Measurements from ENCODE around the gene PPBP. TPM values are rescaled to one million over a fixed set of nuclear protein-coding genes. Genes with fewer than 3 reads are reported as not detected.

The PPBP gene
- total and polyA plus RNA-seq, 4 donors = 0.67 to 55.0 (median 1.4) TPM

DNA sequence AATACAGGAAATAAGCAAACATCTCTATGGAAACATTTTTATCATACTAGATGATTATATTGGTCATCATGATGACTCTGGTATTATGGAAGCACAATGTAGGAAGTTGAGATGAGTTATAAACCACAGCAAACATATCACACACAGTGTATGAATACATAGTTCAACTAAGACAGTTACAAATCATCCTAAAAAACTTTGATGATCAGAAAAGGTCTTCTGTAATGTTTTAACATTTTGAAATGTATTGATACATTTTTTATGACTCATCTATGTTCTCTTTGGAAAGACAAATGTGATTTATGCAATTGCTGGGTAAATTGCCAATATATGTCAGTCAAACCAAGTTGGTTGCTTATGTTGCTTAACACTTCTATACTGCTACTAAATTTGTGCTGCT is 45.7 kb upstream of the PPBP start:
- Histone ChIP-seq H3K27ac (ENCODE audit: low read depth in 1 of 2, low read length in 2 of 2) (no peak overlapping the region), H3K4me3 (ENCODE audit: low read depth in 1 of 3, low read length in 3 of 3) (no peak overlapping the region), H3K9ac (ENCODE audit: low read depth in 1 of 2, low read length in 2 of 2) (no peak overlapping the region), H3K36me3 (ENCODE audit: control insufficient read depth in 4 of 4, insufficient read depth in 3 of 4, low read depth in 1 of 4, low read length in 3 of 4) (no peaks in the 10 kb centered on the region), H3K4me1 (ENCODE audit: control insufficient read depth in 4 of 4, insufficient read depth in 4 of 4, low read length in 3 of 4) (peaks cover 0 to 8% (median 3%) of the 10 kb centered on the region in 4 donors), H3K9me3 (ENCODE audit: control insufficient read depth in 4 of 4, low read length in 3 of 4) (no peaks in the 10 kb centered on the region), H3K27me3 (ENCODE audit: control insufficient read depth in 4 of 4, insufficient read depth in 4 of 4, low read length in 3 of 4) (no peaks in the 10 kb centered on the region)
- DNase-seq (ENCODE audit: low spot score) = no peak
- no peak for TF ChIP-seq SP1 (IDR thresholded peaks at IDR 0.05)
- TF ChIP-seq FOXA2 (IDR thresholded peaks at IDR 0.05) = no peak
- no peak for TF ChIP-seq RXRA (IDR thresholded peaks at IDR 0.05)
- TF ChIP-seq, protein P1, sequence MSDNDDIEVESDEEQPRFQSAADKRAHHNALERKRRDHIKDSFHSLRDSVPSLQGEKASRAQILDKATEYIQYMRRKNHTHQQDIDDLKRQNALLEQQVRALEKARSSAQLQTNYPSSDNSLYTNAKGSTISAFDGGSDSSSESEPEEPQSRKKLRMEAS (IDR thresholded peaks at IDR 0.05) = no peak
- no peak for TF ChIP-seq HNF4G (IDR thresholded peaks at IDR 0.05)

DNA sequence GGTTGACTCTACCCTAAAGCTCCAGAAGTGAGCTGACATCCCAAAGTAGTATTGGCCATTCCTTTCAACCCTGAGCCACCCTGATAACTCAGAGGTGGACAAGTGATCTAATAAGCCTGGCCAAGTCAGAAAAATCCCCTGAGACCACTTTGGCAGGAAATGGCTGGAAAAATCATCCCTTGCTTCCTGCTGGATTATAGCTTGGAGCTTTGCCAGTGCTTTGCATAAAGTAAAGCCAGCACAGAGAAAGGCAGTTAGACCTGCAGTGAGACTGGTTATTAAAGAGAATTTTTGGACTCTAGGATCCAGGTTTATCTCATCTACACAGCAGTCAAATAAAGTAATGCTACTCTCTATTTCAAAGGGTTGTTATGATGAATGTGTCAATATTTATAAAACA is 44.1 kb upstream of the PPBP start:
- no peak for DNase-seq (ENCODE audit: low spot score)
- Histone ChIP-seq H3K36me3 (ENCODE audit: control insufficient read depth in 4 of 4, insufficient read depth in 3 of 4, low read depth in 1 of 4, low read length in 3 of 4) (no peaks in the 10 kb centered on the region), H3K27ac (ENCODE audit: low read depth in 1 of 2, low read length in 2 of 2) (no peak overlapping the region), H3K4me1 (ENCODE audit: control insufficient read depth in 4 of 4, insufficient read depth in 4 of 4, low read length in 3 of 4) (no peaks in the 10 kb centered on the region), H3K27me3 (ENCODE audit: control insufficient read depth in 4 of 4, insufficient read depth in 4 of 4, low read length in 3 of 4) (no peaks in the 10 kb centered on the region), H3K4me3 (ENCODE audit: low read depth in 1 of 3, low read length in 3 of 3) (no peak overlapping the region), H3K9ac (ENCODE audit: low read depth in 1 of 2, low read length in 2 of 2) (no peak overlapping the region), H3K9me3 (ENCODE audit: control insufficient read depth in 4 of 4, low read length in 3 of 4) (no peaks in the 10 kb centered on the region)
- TF ChIP-seq RAD21 (IDR thresholded peaks at IDR 0.05) (no peak), JUND (IDR thresholded peaks at IDR 0.05) (no peak), GABPA (IDR thresholded peaks at IDR 0.05 in 1 of 2, conservative IDR thresholded peaks at IDR 0.05 in 1 of 2) (no peak), SP1 (IDR thresholded peaks at IDR 0.05) (no peak), YY1 (IDR thresholded peaks at IDR 0.05) (no peak), FOXA1 (IDR thresholded peaks at IDR 0.05) (no peak), HNF4A (conservative IDR thresholded peaks at IDR 0.05) (no peak), NR2F2 (IDR thresholded peaks at IDR 0.05) (no peak)
- TF ChIP-seq, protein P2, sequence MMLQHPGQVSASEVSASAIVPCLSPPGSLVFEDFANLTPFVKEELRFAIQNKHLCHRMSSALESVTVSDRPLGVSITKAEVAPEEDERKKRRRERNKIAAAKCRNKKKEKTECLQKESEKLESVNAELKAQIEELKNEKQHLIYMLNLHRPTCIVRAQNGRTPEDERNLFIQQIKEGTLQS (IDR thresholded peaks at IDR 0.05) = no peak
- TF ChIP-seq, protein P3, sequence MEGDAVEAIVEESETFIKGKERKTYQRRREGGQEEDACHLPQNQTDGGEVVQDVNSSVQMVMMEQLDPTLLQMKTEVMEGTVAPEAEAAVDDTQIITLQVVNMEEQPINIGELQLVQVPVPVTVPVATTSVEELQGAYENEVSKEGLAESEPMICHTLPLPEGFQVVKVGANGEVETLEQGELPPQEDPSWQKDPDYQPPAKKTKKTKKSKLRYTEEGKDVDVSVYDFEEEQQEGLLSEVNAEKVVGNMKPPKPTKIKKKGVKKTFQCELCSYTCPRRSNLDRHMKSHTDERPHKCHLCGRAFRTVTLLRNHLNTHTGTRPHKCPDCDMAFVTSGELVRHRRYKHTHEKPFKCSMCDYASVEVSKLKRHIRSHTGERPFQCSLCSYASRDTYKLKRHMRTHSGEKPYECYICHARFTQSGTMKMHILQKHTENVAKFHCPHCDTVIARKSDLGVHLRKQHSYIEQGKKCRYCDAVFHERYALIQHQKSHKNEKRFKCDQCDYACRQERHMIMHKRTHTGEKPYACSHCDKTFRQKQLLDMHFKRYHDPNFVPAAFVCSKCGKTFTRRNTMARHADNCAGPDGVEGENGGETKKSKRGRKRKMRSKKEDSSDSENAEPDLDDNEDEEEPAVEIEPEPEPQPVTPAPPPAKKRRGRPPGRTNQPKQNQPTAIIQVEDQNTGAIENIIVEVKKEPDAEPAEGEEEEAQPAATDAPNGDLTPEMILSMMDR (IDR thresholded peaks at IDR 0.05; ENCODE audit: low read depth, low read length, missing input control) = no peak
- TF ChIP-seq, protein P4, sequence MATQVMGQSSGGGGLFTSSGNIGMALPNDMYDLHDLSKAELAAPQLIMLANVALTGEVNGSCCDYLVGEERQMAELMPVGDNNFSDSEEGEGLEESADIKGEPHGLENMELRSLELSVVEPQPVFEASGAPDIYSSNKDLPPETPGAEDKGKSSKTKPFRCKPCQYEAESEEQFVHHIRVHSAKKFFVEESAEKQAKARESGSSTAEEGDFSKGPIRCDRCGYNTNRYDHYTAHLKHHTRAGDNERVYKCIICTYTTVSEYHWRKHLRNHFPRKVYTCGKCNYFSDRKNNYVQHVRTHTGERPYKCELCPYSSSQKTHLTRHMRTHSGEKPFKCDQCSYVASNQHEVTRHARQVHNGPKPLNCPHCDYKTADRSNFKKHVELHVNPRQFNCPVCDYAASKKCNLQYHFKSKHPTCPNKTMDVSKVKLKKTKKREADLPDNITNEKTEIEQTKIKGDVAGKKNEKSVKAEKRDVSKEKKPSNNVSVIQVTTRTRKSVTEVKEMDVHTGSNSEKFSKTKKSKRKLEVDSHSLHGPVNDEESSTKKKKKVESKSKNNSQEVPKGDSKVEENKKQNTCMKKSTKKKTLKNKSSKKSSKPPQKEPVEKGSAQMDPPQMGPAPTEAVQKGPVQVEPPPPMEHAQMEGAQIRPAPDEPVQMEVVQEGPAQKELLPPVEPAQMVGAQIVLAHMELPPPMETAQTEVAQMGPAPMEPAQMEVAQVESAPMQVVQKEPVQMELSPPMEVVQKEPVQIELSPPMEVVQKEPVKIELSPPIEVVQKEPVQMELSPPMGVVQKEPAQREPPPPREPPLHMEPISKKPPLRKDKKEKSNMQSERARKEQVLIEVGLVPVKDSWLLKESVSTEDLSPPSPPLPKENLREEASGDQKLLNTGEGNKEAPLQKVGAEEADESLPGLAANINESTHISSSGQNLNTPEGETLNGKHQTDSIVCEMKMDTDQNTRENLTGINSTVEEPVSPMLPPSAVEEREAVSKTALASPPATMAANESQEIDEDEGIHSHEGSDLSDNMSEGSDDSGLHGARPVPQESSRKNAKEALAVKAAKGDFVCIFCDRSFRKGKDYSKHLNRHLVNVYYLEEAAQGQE (IDR thresholded peaks at IDR 0.05) = no peak
